SK-N-SH (cell line): ENCODE results near the gene SLC38A8. TPM values are rescaled to one million over a fixed set of nuclear protein-coding genes. Genes with fewer than 3 reads are reported as not detected.

Source experiments
- CTCF ChIA-PET: fragments of 300-600, 350-600 bp; formaldehyde crosslinking; extraction: SDS; loops from one replicate; lab custom pipeline; 2021; lab: Yijun Ruan, JAX
- POLR2A ChIA-PET: fragments of 350-600 bp; sonication (Branson Sonifier 250); formaldehyde crosslinking; extraction: SDS; loops from one replicate; lab custom pipeline; 2020; ENCODE audit warnings: antibody characterized with exemption, inconsistent platforms; lab: Yijun Ruan, JAX
- DNase-seq: peaks from one replicate; pipeline ENCODE4 v3.0.0; 2012
- H2AFZ ChIP-seq: fragments of 200-600 bp; sonication (generic); 2 replicates; pipeline ENCODE4 v1.8.1; 2016; ENCODE audit warnings: antibody characterized with exemption, mild to moderate bottlenecking, low read depth
- H3F3A ChIP-seq: fragments of 200-600 bp; sonication (generic); replicated peaks from 2 replicates; pipeline ENCODE3; 2016; ENCODE audit warnings: antibody characterized with exemption, mild to moderate bottlenecking; ENCODE audit not compliant: insufficient read depth
- H3K27ac ChIP-seq, 2 experiments: fragments of 200-500 bp in 1 of 2; fragments of 200-600 bp in 1 of 2; sonication (Bioruptor generic) in 1 of 2; sonication (generic), shearing (Covaris generic) in 1 of 2; 2 replicates each; pipeline versions ENCODE4 v1.5.1 to v1.6.1; 2014 to 2016; ENCODE audit warnings: low read depth in 2 of 2, inconsistent platforms in 1 of 2, low read length in 1 of 2, mild to moderate bottlenecking in 1 of 2, mixed read lengths in 1 of 2
- H3K27me3 ChIP-seq: fragments of 200-600 bp; sonication (generic), shearing (Covaris generic); 2 replicates; pipeline ENCODE4 v1.6.1; 2016; ENCODE audit warnings: mixed run types; ENCODE audit not compliant: insufficient read depth
- H3K36me3 ChIP-seq, 2 experiments: fragments of 200-500 bp in 1 of 2; fragments of 200-600 bp in 1 of 2; sonication (Bioruptor generic) in 1 of 2; sonication (generic) in 1 of 2; replicated peaks in 1 of 2; 2 replicates each; pipeline versions ENCODE3 to v1.5.1; 2014 to 2016; ENCODE audit warnings: low read length in 1 of 2, mild to moderate bottlenecking in 1 of 2; ENCODE audit not compliant: insufficient read depth in 2 of 2, control insufficient read depth in 1 of 2
- H3K4me1 ChIP-seq, 2 experiments: fragments of 200-500 bp in 1 of 2; fragments of 200-600 bp in 1 of 2; sonication (Bioruptor generic) in 1 of 2; sonication (generic), shearing (Covaris generic) in 1 of 2; 2 replicates each; pipeline versions ENCODE4 v1.5.1 to v1.6.1; 2014 to 2016; ENCODE audit warnings: low read depth in 1 of 2, low read length in 1 of 2, mixed run types in 1 of 2; ENCODE audit not compliant: insufficient read depth in 2 of 2, control insufficient read depth in 1 of 2
- H3K4me2 ChIP-seq: fragments of 200-600 bp; sonication (generic), shearing (Covaris generic); 2 replicates; pipeline ENCODE4 v1.6.1; 2017; ENCODE audit warnings: mixed run types
- H3K4me3 ChIP-seq, 2 experiments: fragments of 200-500 bp in 1 of 2; fragments of 200-600 bp in 1 of 2; sonication (Bioruptor generic) in 1 of 2; sonication (generic), shearing (Covaris generic) in 1 of 2; 2 replicates each; pipeline versions ENCODE4 v1.5.1 to v1.8.1; 2014 to 2016; ENCODE audit warnings: low read depth in 2 of 2, inconsistent platforms in 1 of 2, low read length in 1 of 2, mild to moderate bottlenecking in 1 of 2, mixed read lengths in 1 of 2, moderate library complexity in 1 of 2
- H3K79me2 ChIP-seq: fragments of 200-600 bp; sonication (generic); 2 replicates; pipeline ENCODE4 v1.8.1; 2017; ENCODE audit warnings: mild to moderate bottlenecking; ENCODE audit not compliant: insufficient read depth
- H3K9ac ChIP-seq: fragments of 200-600 bp; sonication (generic); 2 replicates; pipeline ENCODE4 v1.6.1; 2017; ENCODE audit warnings: mixed run types
- H3K9me2 ChIP-seq: fragments of 200-600 bp; sonication (generic); 2 replicates; pipeline ENCODE4 v1.6.1; 2017; ENCODE audit warnings: mixed run types
- H3K9me3 ChIP-seq: fragments of 200-600 bp; sonication (generic); 2 replicates; pipeline ENCODE4 v1.6.1; 2017; ENCODE audit warnings: mixed run types, mild to moderate bottlenecking, moderate library complexity
- H4K20me1 ChIP-seq: fragments of 200-600 bp; sonication (generic); 2 replicates; pipeline ENCODE4 v1.6.1; 2017; ENCODE audit warnings: mild to moderate bottlenecking, mixed run types; ENCODE audit not compliant: insufficient read depth
- ELF1 ChIP-seq: IDR thresholded peaks from 2 replicates; pipeline ENCODE4 v1.4.0; 2012
- FOSL2 ChIP-seq: IDR thresholded peaks from 2 replicates; pipeline ENCODE4 v1.4.0; 2012; ENCODE audit warnings: low read depth, mild to moderate bottlenecking, moderate library complexity, borderline replicate concordance
- FOXJ3 ChIP-seq: sonication (generic); formaldehyde crosslinking; IDR thresholded peaks from 2 replicates; pipeline ENCODE4 v1.5.1; 2020; ENCODE audit warnings: mild to moderate bottlenecking, missing genetic modification reagents
- FOXM1 ChIP-seq: IDR thresholded peaks from 2 replicates; pipeline ENCODE4 v1.4.0; 2012; ENCODE audit warnings: low read depth, mild to moderate bottlenecking
- GABPA ChIP-seq: IDR thresholded peaks from 2 replicates; pipeline ENCODE4 v1.4.0; 2012; ENCODE audit warnings: low read depth, mild to moderate bottlenecking
- GATA2 ChIP-seq: sonication (generic); formaldehyde crosslinking; IDR thresholded peaks from 2 replicates; pipeline ENCODE4 v1.5.0; 2020; ENCODE audit warnings: mild to moderate bottlenecking, missing genetic modification reagents
- MXI1 ChIP-seq: IDR thresholded peaks from 2 replicates; pipeline ENCODE4 v1.6.1; 2012; ENCODE audit warnings: mild to moderate bottlenecking, low read depth, low read length, improper control_type of control experiment
- PBX3 ChIP-seq: IDR thresholded peaks from 2 replicates; pipeline ENCODE4; 2012
- POLR2AphosphoS5 ChIP-seq: IDR thresholded peaks from 2 replicates; pipeline ENCODE4 v1.6.1; 2012; ENCODE audit warnings: low read depth, low read length
- RAD21 ChIP-seq: IDR thresholded peaks from 2 replicates; pipeline ENCODE4 v1.6.1; 2012; ENCODE audit warnings: mild to moderate bottlenecking, low read length
- REST ChIP-seq: IDR thresholded peaks from 2 replicates; pipeline ENCODE4 v1.6.1; 2012; ENCODE audit warnings: mild to moderate bottlenecking, low read depth, low read length, moderate library complexity
- RXRA ChIP-seq: IDR thresholded peaks from 2 replicates; pipeline ENCODE4 v1.4.0; 2012; ENCODE audit warnings: low read depth, mild to moderate bottlenecking, borderline replicate concordance
- SIN3A ChIP-seq: IDR thresholded peaks from 2 replicates; pipeline ENCODE4 v1.6.1; 2012; ENCODE audit warnings: low read depth, mild to moderate bottlenecking, low read length, moderate library complexity, borderline replicate concordance
- TAF1 ChIP-seq: IDR thresholded peaks from 2 replicates; pipeline ENCODE4 v1.6.1; 2012; ENCODE audit warnings: low read depth, mild to moderate bottlenecking, low read length, moderate library complexity, borderline replicate concordance
- YY1 ChIP-seq: IDR thresholded peaks from 2 replicates; pipeline ENCODE4 v1.4.0; 2012; ENCODE audit warnings: low read depth, mild to moderate bottlenecking
- WGBS: methylation state at CpG from one replicate; pipeline ENCODE4 v1.1.6; 2017; ENCODE audit warnings: low lambda C conversion rate; 5-methylcytosine and 5-hydroxymethylcytosine counted together
- polyA plus RNA-seq, 3 experiments: library from polyadenylated mRNA; depleted of rRNA; stranded (reverse); fragments of >200 nt; gene quantifications; 2 replicates each; pipeline ENCODE4 v1.2.3, GENCODE V29; 2012

Gene SLC38A8
- polyA plus RNA-seq, 1 of the 3 experiments (the other 2 are of a cell fraction) = not detected

- H3K27ac ChIP-seq = no peak overlapping the region
- H3K27me3 ChIP-seq = no peaks in the 10 kb centered on the region
- H4K20me1 ChIP-seq = no peaks in the 10 kb centered on the region
- peaks cover 4% of the 10 kb centered on the region for H3F3A ChIP-seq
- no peaks in the 10 kb centered on the region for H3K79me2 ChIP-seq
- no peak overlapping the region for H3K4me2 ChIP-seq
- H3K9ac ChIP-seq = no peak overlapping the region
- ChIA-PET POLR2A (no interaction called here), CTCF (interaction anchor here (0.7 to 1.3 kb wide), 2 partner anchors 23 to 208 kb away, joined by 3 to 6 read pairs; no protein-coding TSS in a partner anchor)
- TF ChIP-seq ELF1 (no peak), FOSL2 (no peak), PBX3 (no peak), FOXJ3 (CRISPR knock-in tag) (no peak), YY1 (no peak), GABPA (no peak), RXRA (no peak), TAF1 (no peak), FOXM1 (no peak), RAD21 (no peak), MXI1 (no peak), GATA2 (CRISPR knock-in tag) (no peak), REST (no peak), POLR2AphosphoS5 (no peak), SIN3A (no peak)
- H3K36me3 ChIP-seq = no peaks in the 10 kb centered on the region
- no peaks in the 10 kb centered on the region for H3K9me3 ChIP-seq
- H3K4me1 ChIP-seq = no peaks in the 10 kb centered on the region; a peak in 1 of 4 replicates
- no peaks in the 10 kb centered on the region for H3K9me2 ChIP-seq
- WGBS = 85% methylated on average over 7 of the region's 7 CpGs
- no peak overlapping the region for H3K4me3 ChIP-seq
- DNase-seq = no peak
- no peak overlapping the region for H2AFZ ChIP-seq
These were observed 63.2 kb downstream of the SLC38A8 start for GRCh38 chr16:83979441-83979840.

- TF ChIP-seq PBX3 (no peak), FOXJ3 (CRISPR knock-in tag) (no peak)
- Histone ChIP-seq H3K9ac (no peak overlapping the region), H4K20me1 (no peaks in the 10 kb centered on the region), H2AFZ (no peak overlapping the region), H3K4me1 (no peaks in the 10 kb centered on the region; a peak in 1 of 4 replicates), H3K4me2 (no peak overlapping the region), H3K9me3 (no peaks in the 10 kb centered on the region), H3F3A (peaks cover 3% of the 10 kb centered on the region), H3K4me3 (no peak overlapping the region), H3K79me2 (no peaks in the 10 kb centered on the region), H3K36me3 (no peaks in the 10 kb centered on the region), H3K27ac (no peak overlapping the region), H3K27me3 (no peaks in the 10 kb centered on the region), H3K9me2 (no peaks in the 10 kb centered on the region)
- POLR2A ChIA-PET = no interaction called here
- 50% methylated on average over 5 of the region's 5 CpGs for WGBS
- CTCF ChIA-PET = interaction anchor here (1.3 to 2.1 kb wide), 3 partner anchors 13 to 51 kb away, joined by 3 to 7 read pairs (median 6); no protein-coding TSS in a partner anchor
- no peak for DNase-seq
These were observed 64.1 kb downstream of the SLC38A8 start for GRCh38 chr16:83978401-83978904.
